ENCODE data around the gene SHPK. TPM values are rescaled to one million over a fixed set of nuclear protein-coding genes. Genes with fewer than 3 reads are reported as not detected.
A peak's percentile ranks its signal among the peaks of the same experiment; 100 is the strongest.

SHPK gene
- total and polyA plus RNA-seq, 5 donors from 2014 or later = 6.1 to 8.5 (median 6.9) TPM

DNA sequence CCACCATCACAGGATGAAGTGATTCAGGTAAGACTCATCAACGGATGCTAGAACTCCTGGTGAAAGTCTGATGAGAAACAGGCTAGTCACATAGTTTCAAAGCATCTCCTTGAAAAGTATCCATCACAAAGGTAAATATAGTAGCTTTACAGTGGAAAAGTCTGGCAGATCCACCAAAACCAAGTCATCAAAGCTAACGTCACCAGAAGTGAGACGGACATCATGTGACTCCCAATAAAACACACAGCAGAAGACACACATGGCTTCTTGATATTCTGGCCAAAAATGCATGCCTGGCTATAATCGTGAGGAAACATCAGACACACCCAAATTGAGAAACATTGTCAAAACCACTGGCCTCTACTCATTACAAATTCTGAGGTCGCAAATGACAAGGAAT, 60.5 kb downstream of the SHPK start:
- Mint-ChIP-seq H3K4me3 (no peak overlapping the region), H3K9me3 (no peaks in the 10 kb centered on the region), H3K27me3 (no peaks in the 10 kb centered on the region), H3K36me3 (peaks cover 17% of the 10 kb centered on the region), H3K4me1 (no peaks in the 10 kb centered on the region), H3K27ac (no peak overlapping the region)
- H3K4me1 ChIP-seq (ENCODE audit: control insufficient read depth, insufficient read depth, low read length, poor library complexity, severe bottlenecking) = no peaks in the 10 kb centered on the region
- no peaks in the 10 kb centered on the region for H3K27me3 ChIP-seq (ENCODE audit: control insufficient read depth, insufficient read depth, low read length)
- no peak for ATAC-seq (ENCODE audit: low read depth in 2 of 2)
- no peak overlapping the region for H3K4me3 ChIP-seq (ENCODE audit: low read depth, low read length)
- DNase-seq = no peak
- H3K9me3 ChIP-seq (ENCODE audit: control insufficient read depth in 2 of 2, low read length in 2 of 2) = no peaks in the 10 kb centered on the region
- H3K36me3 ChIP-seq (ENCODE audit: control insufficient read depth, insufficient read depth, low read length) = no peaks in the 10 kb centered on the region
- no peak overlapping the region for H3K27ac ChIP-seq (ENCODE audit: insufficient read depth, low read length, poor library complexity, severe bottlenecking)

DNA sequence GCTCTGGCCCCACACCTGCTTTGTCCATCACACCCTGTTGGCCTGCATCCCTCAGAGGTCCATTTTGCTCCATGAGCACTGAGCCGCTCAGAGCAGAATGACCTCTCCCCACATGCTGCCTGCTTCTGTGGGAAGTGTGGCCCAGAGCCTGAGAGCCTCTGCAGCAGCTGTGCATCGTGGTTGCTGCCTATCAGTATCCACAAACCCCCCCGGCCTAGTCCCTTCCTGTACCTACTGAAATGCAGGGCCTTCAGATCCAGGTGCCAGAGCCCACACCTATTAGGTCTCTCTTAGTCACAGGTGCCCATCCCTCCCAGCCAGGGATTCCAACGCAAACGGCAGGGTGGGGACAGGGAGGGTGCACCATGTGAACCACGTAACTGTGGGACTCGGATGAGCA, 61.8 kb downstream of the SHPK start:
- no peak overlapping the region for H3K27ac ChIP-seq (ENCODE audit: insufficient read depth, low read length, poor library complexity, severe bottlenecking)
- no peaks in the 10 kb centered on the region for H3K36me3 ChIP-seq (ENCODE audit: control insufficient read depth, insufficient read depth, low read length)
- Mint-ChIP-seq H3K27ac (peak overlapping the region in 1 of 3 donors; percentile 20), H3K36me3 (peaks cover 7% of the 10 kb centered on the region), H3K9me3 (no peaks in the 10 kb centered on the region), H3K27me3 (no peaks in the 10 kb centered on the region), H3K4me1 (peaks cover 0 to 2% (median 0%) of the 10 kb centered on the region in 4 donors), H3K4me3 (no peak overlapping the region)
- DNase-seq (no peak), ATAC-seq (ENCODE audit: low read depth in 2 of 2) (no peak)
- H3K9me3 ChIP-seq (ENCODE audit: control insufficient read depth in 2 of 2, low read length in 2 of 2) = no peaks in the 10 kb centered on the region
- H3K4me3 ChIP-seq (ENCODE audit: low read depth, low read length) = no peak overlapping the region
- H3K27me3 ChIP-seq (ENCODE audit: control insufficient read depth, insufficient read depth, low read length) = no peaks in the 10 kb centered on the region
- H3K4me1 ChIP-seq (ENCODE audit: control insufficient read depth, insufficient read depth, low read length, poor library complexity, severe bottlenecking) = no peaks in the 10 kb centered on the region

GRCh38 chr17:3573246-3574100, 62.6 kb downstream of the SHPK start:
- Histone ChIP-seq H3K9me3 (ENCODE audit: control insufficient read depth in 2 of 2, low read length in 2 of 2) (no peaks in the 10 kb centered on the region), H3K4me1 (ENCODE audit: control insufficient read depth, insufficient read depth, low read length, poor library complexity, severe bottlenecking) (no peaks in the 10 kb centered on the region), H3K36me3 (ENCODE audit: control insufficient read depth, insufficient read depth, low read length) (no peaks in the 10 kb centered on the region), H3K4me3 (ENCODE audit: low read depth, low read length) (no peak overlapping the region), H3K27ac (ENCODE audit: insufficient read depth, low read length, poor library complexity, severe bottlenecking) (no peak overlapping the region), H3K27me3 (ENCODE audit: control insufficient read depth, insufficient read depth, low read length) (no peaks in the 10 kb centered on the region)
- Mint-ChIP-seq H3K4me1 (peaks cover 0 to 2% (median 0%) of the 10 kb centered on the region in 4 donors), H3K27me3 (no peaks in the 10 kb centered on the region), H3K36me3 (peaks cover 4% of the 10 kb centered on the region), H3K4me3 (no peak overlapping the region), H3K9me3 (no peaks in the 10 kb centered on the region), H3K27ac (no peak overlapping the region)
- no peak for DNase-seq
- no peak for ATAC-seq (ENCODE audit: low read depth in 2 of 2)

GRCh38 chr17:3572231-3572630, 63.8 kb downstream of the SHPK start:
- ATAC-seq (ENCODE audit: low read depth in 2 of 2) (no peak), DNase-seq (no peak)
- no peaks in the 10 kb centered on the region for H3K36me3 ChIP-seq (ENCODE audit: control insufficient read depth, insufficient read depth, low read length)
- H3K36me3 Mint-ChIP-seq = peaks cover 9% of the 10 kb centered on the region
- H3K4me1 Mint-ChIP-seq = peaks cover 0 to 2% (median 0%) of the 10 kb centered on the region in 4 donors
- H3K4me1 ChIP-seq (ENCODE audit: control insufficient read depth, insufficient read depth, low read length, poor library complexity, severe bottlenecking) = no peaks in the 10 kb centered on the region
- no peaks in the 10 kb centered on the region for H3K9me3 Mint-ChIP-seq
- H3K4me3 ChIP-seq (ENCODE audit: low read depth, low read length) = no peak overlapping the region
- no peaks in the 10 kb centered on the region for H3K27me3 ChIP-seq (ENCODE audit: control insufficient read depth, insufficient read depth, low read length)
- no peaks in the 10 kb centered on the region for H3K27me3 Mint-ChIP-seq
- no peak overlapping the region for H3K27ac ChIP-seq (ENCODE audit: insufficient read depth, low read length, poor library complexity, severe bottlenecking)
- no peak overlapping the region for H3K27ac Mint-ChIP-seq
- H3K9me3 ChIP-seq (ENCODE audit: control insufficient read depth in 2 of 2, low read length in 2 of 2) = no peaks in the 10 kb centered on the region
- no peak overlapping the region for H3K4me3 Mint-ChIP-seq

- H3K4me3 ChIP-seq (ENCODE audit: low read depth, low read length) = no peak overlapping the region
- Mint-ChIP-seq H3K27ac (no peak overlapping the region), H3K4me3 (no peak overlapping the region), H3K27me3 (no peaks in the 10 kb centered on the region), H3K36me3 (peaks cover 6% of the 10 kb centered on the region), H3K9me3 (no peaks in the 10 kb centered on the region), H3K4me1 (peaks cover 0 to 2% (median 0%) of the 10 kb centered on the region in 4 donors)
- H3K27ac ChIP-seq (ENCODE audit: insufficient read depth, low read length, poor library complexity, severe bottlenecking) = no peak overlapping the region
- H3K27me3 ChIP-seq (ENCODE audit: control insufficient read depth, insufficient read depth, low read length) = no peaks in the 10 kb centered on the region
- H3K9me3 ChIP-seq (ENCODE audit: control insufficient read depth in 2 of 2, low read length in 2 of 2) = no peaks in the 10 kb centered on the region
- H3K36me3 ChIP-seq (ENCODE audit: control insufficient read depth, insufficient read depth, low read length) = no peaks in the 10 kb centered on the region
- H3K4me1 ChIP-seq (ENCODE audit: control insufficient read depth, insufficient read depth, low read length, poor library complexity, severe bottlenecking) = no peaks in the 10 kb centered on the region
- DNase-seq = no peak
- no peak for ATAC-seq (ENCODE audit: low read depth in 2 of 2)
These were observed 64.8 kb downstream of the SHPK start for GRCh38 chr17:3571043-3571900.

- H3K36me3 Mint-ChIP-seq = peaks cover 13% of the 10 kb centered on the region
- DNase-seq = no peak
- H3K27me3 Mint-ChIP-seq = no peaks in the 10 kb centered on the region
- no peaks in the 10 kb centered on the region for H3K4me1 ChIP-seq (ENCODE audit: control insufficient read depth, insufficient read depth, low read length, poor library complexity, severe bottlenecking)
- H3K27me3 ChIP-seq (ENCODE audit: control insufficient read depth, insufficient read depth, low read length) = no peaks in the 10 kb centered on the region
- peaks cover 0 to 6% (median under 1%) of the 10 kb centered on the region in 4 donors for H3K4me1 Mint-ChIP-seq
- H3K36me3 ChIP-seq (ENCODE audit: control insufficient read depth, insufficient read depth, low read length) = no peaks in the 10 kb centered on the region
- H3K27ac ChIP-seq (ENCODE audit: insufficient read depth, low read length, poor library complexity, severe bottlenecking) = no peak overlapping the region
- no peaks in the 10 kb centered on the region for H3K9me3 Mint-ChIP-seq
- H3K27ac Mint-ChIP-seq = peak overlapping the region in 1 of 3 donors; percentile 49
- no peak overlapping the region for H3K4me3 ChIP-seq (ENCODE audit: low read depth, low read length)
- H3K4me3 Mint-ChIP-seq = no peak overlapping the region
- ATAC-seq (ENCODE audit: low read depth in 2 of 2) = no peak
- no peaks in the 10 kb centered on the region for H3K9me3 ChIP-seq (ENCODE audit: control insufficient read depth in 2 of 2, low read length in 2 of 2)
These were observed 66.4 kb downstream of the SHPK start for GRCh38 chr17:3569534-3570137.

DNA sequence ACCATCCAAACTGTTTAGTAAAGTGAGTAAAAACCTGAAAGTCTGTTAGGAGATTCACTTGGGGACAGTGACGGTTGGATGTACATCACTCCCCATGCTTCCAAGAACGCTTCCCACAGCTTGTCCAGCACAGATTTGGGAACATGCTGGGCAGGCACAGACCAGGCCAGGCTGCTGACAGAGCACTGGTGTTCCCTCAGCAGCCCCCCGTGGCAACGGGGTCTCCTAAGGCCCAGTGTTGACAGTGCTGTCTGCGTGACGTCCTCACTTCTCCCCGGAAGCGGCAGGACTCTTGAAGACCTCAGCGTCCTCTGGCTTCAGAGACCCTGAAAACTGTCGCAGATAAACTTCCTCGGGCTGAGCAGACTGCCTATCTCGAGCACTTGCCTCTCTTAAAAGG, 69.5 kb downstream of the SHPK start:
- no peaks in the 10 kb centered on the region for H3K4me1 ChIP-seq (ENCODE audit: control insufficient read depth, insufficient read depth, low read length, poor library complexity, severe bottlenecking)
- Mint-ChIP-seq H3K27ac (no peak overlapping the region), H3K36me3 (peaks cover 13% of the 10 kb centered on the region), H3K4me1 (peaks cover 0 to 11% (median under 1%) of the 10 kb centered on the region in 4 donors), H3K9me3 (no peaks in the 10 kb centered on the region), H3K4me3 (no peak overlapping the region), H3K27me3 (no peaks in the 10 kb centered on the region)
- no peaks in the 10 kb centered on the region for H3K9me3 ChIP-seq (ENCODE audit: control insufficient read depth in 2 of 2, low read length in 2 of 2)
- H3K4me3 ChIP-seq (ENCODE audit: low read depth, low read length) = no peak overlapping the region
- no peak for ATAC-seq (ENCODE audit: low read depth in 2 of 2)
- no peaks in the 10 kb centered on the region for H3K36me3 ChIP-seq (ENCODE audit: control insufficient read depth, insufficient read depth, low read length)
- no peaks in the 10 kb centered on the region for H3K27me3 ChIP-seq (ENCODE audit: control insufficient read depth, insufficient read depth, low read length)
- no peak for DNase-seq
- no peak overlapping the region for H3K27ac ChIP-seq (ENCODE audit: insufficient read depth, low read length, poor library complexity, severe bottlenecking)

Measured in CD4-positive, CD25-positive, alpha-beta regulatory T cell (primary cell).